8988T (cell line): ENCODE data around the gene VCY1B.
"Not testable (repeated sequence)": the region's sequence is repeated elsewhere in the genome, so short reads cannot be mapped to it uniquely, and the experiment has no call there.

Source experiments
- DNase-seq: peaks from one replicate; pipeline ENCODE4 v3.0.0; 2011

Gene VCY1B

GRCh38 chrY:14055927-14056326 is at the start of gene VCY1B:
Gene VCY1B (plus strand): TSS chrY:14056227. CDS start chrY:14056290, 63 bp downstream.
- DNase-seq, result not testable (repeated sequence)

GRCh38 chrY:14011916-14012315 is 44.1 kb upstream of the VCY1B start:
- DNase-seq, result not testable (repeated sequence)

DNA sequence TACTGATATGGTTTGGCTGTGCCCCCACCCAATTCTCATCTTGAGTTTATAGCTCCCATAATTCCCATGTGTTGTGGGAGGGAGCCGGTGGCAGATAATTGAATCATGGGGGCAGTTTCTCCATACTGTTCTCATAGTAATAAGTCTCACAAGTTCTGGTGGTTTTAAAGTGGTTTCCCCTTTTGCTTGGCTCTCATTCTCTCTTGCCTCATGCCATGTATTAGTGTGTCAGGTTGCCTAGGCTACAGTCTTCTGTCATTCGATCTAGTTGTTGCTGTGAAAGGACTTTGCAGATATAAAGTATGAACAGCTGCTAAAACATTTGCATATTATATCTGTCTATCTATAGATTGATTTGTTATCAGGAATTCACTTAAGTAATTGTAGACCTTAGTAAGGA is 25.6 kb upstream of the VCY1B start:
- not testable (repeated sequence) for DNase-seq

DNA sequence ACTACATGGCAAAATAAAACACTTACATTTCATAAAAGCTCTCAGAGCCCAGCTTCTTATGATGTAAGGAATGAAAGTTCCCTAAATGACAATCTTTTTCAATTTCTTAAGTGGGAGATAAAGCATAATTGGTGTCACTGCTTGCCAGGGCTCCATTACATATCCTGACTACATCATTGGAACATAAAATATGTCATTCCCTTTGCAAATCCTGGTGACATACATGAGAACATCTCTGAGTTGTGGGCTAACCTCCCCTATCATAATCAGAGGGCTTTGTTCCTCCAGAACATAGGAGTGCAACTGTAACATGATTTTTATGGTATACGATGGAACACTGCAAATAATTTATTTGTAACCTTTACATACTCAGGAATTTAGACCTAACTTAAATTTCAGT is 29.9 kb downstream of the VCY1B start:
- DNase-seq, result no peak
